HCT116 (cell line): ENCODE measurements around the gene ALDH1A1. TPM values are rescaled to one million over a fixed set of nuclear protein-coding genes. Genes with fewer than 3 reads are reported as not detected.

Experiments
- ATAC-seq: fragments of 200-7000 bp; cut with Tn5 transposase; 2 replicates; pipeline ENCODE4 v1.9.1; 2020; ENCODE audit warnings: mild to moderate bottlenecking, moderate library complexity
- BruUV-seq: library from RNA; stranded (reverse); fragments of 400-500 nt; replicated peaks from 2 replicates; lab custom pipeline; 2021; lab: Mats Ljungman, UMichigan
- CTCF ChIA-PET: fragments of 300-600 bp; sonication (Branson Sonifier 250); formaldehyde crosslinking; loops from one replicate; lab custom pipeline; 2021; ENCODE audit warnings: antibody characterized with exemption; lab: Charles Lee
- POLR2A ChIA-PET: fragments of 300-600, 350-600 bp; sonication (Branson Sonifier 250); formaldehyde crosslinking; loops from one replicate; lab custom pipeline; 2021; ENCODE audit warnings: antibody characterized with exemption; lab: Charles Lee
- RAD21 ChIA-PET, 2 experiments: fragments of 300-600 bp; sonication (Branson Sonifier 250); formaldehyde crosslinking; loops; one replicate each; lab custom pipeline; 2023; ENCODE audit warnings: low total read pairs in 2 of 2; ENCODE audit not compliant: uncharacterized antibody in 2 of 2, unreplicated experiment in 2 of 2, low non-redundant PET in 1 of 2; lab: Charles Lee
- DNase-seq: peaks from one replicate; pipeline ENCODE4 v3.0.0-alpha.2; 2010; ENCODE audit warnings: low read depth, low spot score
- H2AFZ ChIP-seq: fragments of 200-600 bp; shearing (Covaris generic), sonication (generic); 2 replicates; pipeline ENCODE4 v1.6.1; 2017; ENCODE audit warnings: low read depth, mixed run types, mixed read lengths, antibody characterized with exemption, low read length; ENCODE audit not compliant: poor library complexity, severe bottlenecking
- H3K27ac ChIP-seq: 2 replicates; pipeline ENCODE4 v1.5.1; 2012; ENCODE audit warnings: low read depth, low read length
- H3K27me3 ChIP-seq: fragments of 200-600 bp; sonication (generic); 2 replicates; pipeline ENCODE4 v1.6.1; 2016; ENCODE audit warnings: mixed run types, low read length, mixed read lengths; ENCODE audit not compliant: insufficient read depth
- H3K36me3 ChIP-seq, 2 experiments: fragments of 200-500 bp in 1 of 2; fragments of 200-600 bp in 1 of 2; sonication (Bioruptor generic) in 1 of 2; sonication (generic) in 1 of 2; 2 replicates each; pipeline versions ENCODE4 v1.5.1 to v1.6.1; 2014 to 2016; ENCODE audit warnings: low read length in 2 of 2, inconsistent platforms in 1 of 2, mixed read lengths in 1 of 2, mixed run types in 1 of 2; ENCODE audit not compliant: insufficient read depth in 2 of 2, control insufficient read depth in 1 of 2
- H3K4me1 ChIP-seq, 2 experiments: fragments of 200-600 bp in 1 of 2; sonication (generic) in 1 of 2; 2 replicates each; pipeline versions ENCODE4 v1.5.1 to v1.6.1; 2012 to 2017; ENCODE audit warnings: low read length in 2 of 2, inconsistent platforms in 1 of 2, mild to moderate bottlenecking in 1 of 2, mixed read lengths in 1 of 2, mixed run types in 1 of 2, moderate library complexity in 1 of 2; ENCODE audit not compliant: insufficient read depth in 2 of 2, control insufficient read depth in 1 of 2
- H3K4me2 ChIP-seq: fragments of 200-600 bp; sonication (generic); 2 replicates; pipeline ENCODE4 v1.6.1; 2017; ENCODE audit warnings: mixed run types, low read length, mixed read lengths
- H3K4me3 ChIP-seq, 2 experiments: fragments of 200-600 bp in 1 of 2; sonication (generic) in 1 of 2; replicated peaks in 1 of 2; 2 replicates each; pipeline ENCODE4 v1.5.1; 2011 to 2016; ENCODE audit warnings: low read length in 2 of 2, control low read depth in 1 of 2, low read depth in 1 of 2, mild to moderate bottlenecking in 1 of 2, mixed read lengths in 1 of 2, mixed run types in 1 of 2
- H3K79me2 ChIP-seq: fragments of 200-600 bp; sonication (generic); 2 replicates; pipeline ENCODE4 v1.6.1; 2017; ENCODE audit warnings: mild to moderate bottlenecking, mixed run types, low read length, moderate library complexity, mixed read lengths; ENCODE audit not compliant: insufficient read depth
- H3K9ac ChIP-seq: fragments of 200-600 bp; sonication (generic); 2 replicates; pipeline ENCODE4 v1.6.1; 2016; ENCODE audit warnings: low read length, mixed read lengths
- H3K9me2 ChIP-seq: fragments of 200-600 bp; sonication (generic), shearing (Covaris generic); 2 replicates; pipeline ENCODE4 v1.6.1; 2017; ENCODE audit warnings: mixed run types, mild to moderate bottlenecking, moderate library complexity; ENCODE audit not compliant: insufficient read depth
- H3K9me3 ChIP-seq, 2 experiments: fragments of 200-500 bp in 1 of 2; fragments of 200-600 bp in 1 of 2; sonication (Bioruptor generic) in 1 of 2; sonication (generic) in 1 of 2; 2 replicates each; pipeline ENCODE4 v1.6.1; 2014 to 2017; ENCODE audit warnings: low read length in 2 of 2, mixed read lengths in 2 of 2, inconsistent platforms in 1 of 2, low read depth in 1 of 2, mild to moderate bottlenecking in 1 of 2, mixed run types in 1 of 2, moderate library complexity in 1 of 2; ENCODE audit not compliant: control insufficient read depth in 1 of 2, insufficient read depth in 1 of 2
- H4K20me1 ChIP-seq: fragments of 200-600 bp; sonication (generic), shearing (Covaris generic); 2 replicates; pipeline ENCODE4 v1.6.1; 2017; ENCODE audit warnings: mixed run types, mild to moderate bottlenecking, moderate library complexity; ENCODE audit not compliant: insufficient read depth
- CBX3 ChIP-seq: IDR thresholded peaks from 2 replicates; pipeline ENCODE4 v1.6.1; 2012; ENCODE audit warnings: low read depth
- CTCF ChIP-seq, 3 experiments: fragments of 200-600 bp in 1 of 3; sonication (generic) in 1 of 3; IDR thresholded peaks in 2 of 3; conservative IDR thresholded peaks in 1 of 3; 2 replicates each; pipeline ENCODE4 v1.5.1; 2012 to 2017; ENCODE audit warnings: low read depth in 2 of 3, low read length in 2 of 3, antibody characterized with exemption in 1 of 3, borderline replicate concordance in 1 of 3, control low read depth in 1 of 3, mild to moderate bottlenecking in 1 of 3, mixed read lengths in 1 of 3, mixed run types in 1 of 3, moderate library complexity in 1 of 3; ENCODE audit not compliant: insufficient read depth in 1 of 3
- EGR1 ChIP-seq: IDR thresholded peaks from 2 replicates; pipeline ENCODE4 v1.6.1; 2012; ENCODE audit warnings: low read depth
- EZH2 ChIP-seq: fragments of 200-600 bp; sonication (generic); IDR thresholded peaks from 2 replicates; pipeline ENCODE4 v1.6.1; 2017; ENCODE audit warnings: antibody characterized with exemption, mixed run types
- EZH2phosphoT487 ChIP-seq: fragments of 200-600 bp; IDR thresholded peaks from 2 replicates; pipeline ENCODE4 v1.6.1; 2018; ENCODE audit warnings: antibody characterized with exemption, borderline replicate concordance
- FOSL1 ChIP-seq: IDR thresholded peaks from 2 replicates; pipeline ENCODE4 v1.6.1; 2012; ENCODE audit warnings: low read depth
- JUND ChIP-seq: IDR thresholded peaks from 2 replicates; pipeline ENCODE4 v1.6.1; 2012
- POLR2A ChIP-seq: IDR thresholded peaks from 2 replicates; pipeline ENCODE4 v1.7.0; 2011; ENCODE audit warnings: borderline replicate concordance; ENCODE audit not compliant: insufficient read depth, insufficient read length; ENCODE audit errors: extremely low read depth
- RAD21 ChIP-seq: IDR thresholded peaks from 2 replicates; pipeline ENCODE4 v1.6.1; 2012; ENCODE audit warnings: low read depth, mild to moderate bottlenecking
- SIN3A ChIP-seq: IDR thresholded peaks from 2 replicates; pipeline ENCODE4 v1.6.1; 2012; ENCODE audit warnings: low read depth
- SP1 ChIP-seq: IDR thresholded peaks from 2 replicates; pipeline ENCODE4 v1.6.1; 2012; ENCODE audit warnings: low read depth
- SRF ChIP-seq: IDR thresholded peaks from 2 replicates; pipeline ENCODE4 v1.6.1; 2012; ENCODE audit warnings: low read depth
- TCF7L2 ChIP-seq: IDR thresholded peaks from 2 replicates; pipeline ENCODE4 v1.7.0; 2011; ENCODE audit warnings: borderline replicate concordance, inconsistent platforms; ENCODE audit not compliant: insufficient read depth, insufficient read length; ENCODE audit errors: extremely low read depth
- ZNF274 ChIP-seq: fragments of 200-500 bp; sonication (Bioruptor generic); IDR thresholded peaks from 2 replicates; pipeline ENCODE4 v1.6.1; 2014; ENCODE audit warnings: mild to moderate bottlenecking, low read depth, low read length, inconsistent platforms
- intact Hi-C: fragments of 100-400 bp; cut with micrococcal nuclease; formaldehyde crosslinking; loops from 2 replicates; pipeline ENCODE4 v1.10.0; 2022
- total RNA-seq: library from RNA; stranded (reverse); gene quantifications from one replicate; pipeline ENCODE4 v1.2.1, GENCODE V29; 2021; ENCODE audit not compliant: unreplicated experiment
- TF ChIP-seq, protein P1 (sequence below): IDR thresholded peaks from 2 replicates; pipeline ENCODE4 v1.6.1; 2011; ENCODE audit warnings: mild to moderate bottlenecking, low read length, moderate library complexity; ENCODE audit not compliant: insufficient replicate concordance; ENCODE audit errors: extremely low read depth
- TF ChIP-seq, protein P2 (sequence below): IDR thresholded peaks from 2 replicates; pipeline ENCODE4 v1.6.1; 2012
- TF ChIP-seq, protein P3 (sequence below): IDR thresholded peaks from 2 replicates; pipeline ENCODE4 v1.6.1; 2012; ENCODE audit warnings: low read depth
- TF ChIP-seq, protein P4 (sequence below): IDR thresholded peaks from 2 replicates; pipeline ENCODE4 v1.6.1; 2012

ALDH1A1 gene
- total RNA-seq, 1 experiment from 2014 or later, result 0.44 TPM

DNA sequence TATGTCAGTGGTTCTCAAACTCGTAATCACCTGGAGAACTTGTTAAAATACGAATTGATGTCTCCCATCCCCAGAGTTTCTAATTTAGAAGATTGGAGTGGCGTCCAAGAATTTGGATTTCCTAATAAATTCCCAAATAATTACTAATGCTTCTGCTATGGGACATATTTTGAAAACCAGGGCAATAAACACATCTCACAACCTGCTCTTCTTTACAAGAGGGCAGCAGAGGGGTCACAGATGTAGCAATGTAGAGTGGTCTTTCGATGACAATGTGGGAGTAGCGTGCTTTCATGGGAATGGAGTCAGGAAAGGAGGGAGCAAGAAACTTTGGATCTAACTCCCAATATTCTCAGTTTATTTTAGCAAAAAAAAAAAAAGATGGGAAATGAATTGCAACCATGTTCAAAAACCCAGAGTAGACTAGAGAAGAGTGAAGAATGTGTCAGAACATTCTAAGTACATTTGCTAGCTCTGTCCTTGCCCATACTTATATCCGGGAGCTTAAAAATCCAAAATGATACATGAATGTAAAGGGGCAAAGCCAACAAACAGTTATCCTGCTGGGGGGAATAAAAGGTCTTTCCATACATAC, 33.8 kb upstream of the ALDH1A1 start:
- Histone ChIP-seq H2AFZ (no peak overlapping the region), H3K4me1 (no peaks in the 10 kb centered on the region), H3K9ac (no peak overlapping the region), H3K4me2 (no peak overlapping the region), H3K27ac (no peak overlapping the region), H3K36me3 (no peaks in the 10 kb centered on the region), H3K27me3 (no peaks in the 10 kb centered on the region), H4K20me1 (no peaks in the 10 kb centered on the region), H3K79me2 (no peaks in the 10 kb centered on the region), H3K9me3 (no peaks in the 10 kb centered on the region), H3K4me3 (no peak overlapping the region), H3K9me2 (no peaks in the 10 kb centered on the region)
- ChIA-PET RAD21 (no interaction called here), POLR2A (no interaction called here), CTCF (no interaction called here)
- BruUV-seq, result no TSS peak
- ATAC-seq (no peak), DNase-seq (no peak)
- no peak for TF ChIP-seq FOSL1
- TF ChIP-seq JUND, result no peak
- no peak for TF ChIP-seq EGR1
- no peak for TF ChIP-seq ZNF274
- TF ChIP-seq, protein P1, sequence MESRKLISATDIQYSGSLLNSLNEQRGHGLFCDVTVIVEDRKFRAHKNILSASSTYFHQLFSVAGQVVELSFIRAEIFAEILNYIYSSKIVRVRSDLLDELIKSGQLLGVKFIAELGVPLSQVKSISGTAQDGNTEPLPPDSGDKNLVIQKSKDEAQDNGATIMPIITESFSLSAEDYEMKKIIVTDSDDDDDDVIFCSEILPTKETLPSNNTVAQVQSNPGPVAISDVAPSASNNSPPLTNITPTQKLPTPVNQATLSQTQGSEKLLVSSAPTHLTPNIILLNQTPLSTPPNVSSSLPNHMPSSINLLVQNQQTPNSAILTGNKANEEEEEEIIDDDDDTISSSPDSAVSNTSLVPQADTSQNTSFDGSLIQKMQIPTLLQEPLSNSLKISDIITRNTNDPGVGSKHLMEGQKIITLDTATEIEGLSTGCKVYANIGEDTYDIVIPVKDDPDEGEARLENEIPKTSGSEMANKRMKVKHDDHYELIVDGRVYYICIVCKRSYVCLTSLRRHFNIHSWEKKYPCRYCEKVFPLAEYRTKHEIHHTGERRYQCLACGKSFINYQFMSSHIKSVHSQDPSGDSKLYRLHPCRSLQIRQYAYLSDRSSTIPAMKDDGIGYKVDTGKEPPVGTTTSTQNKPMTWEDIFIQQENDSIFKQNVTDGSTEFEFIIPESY, result no peak
- no peak for TF ChIP-seq TCF7L2
- TF ChIP-seq SRF, result no peak
- TF ChIP-seq POLR2A, result no peak
- no peak for TF ChIP-seq RAD21
- TF ChIP-seq, protein P2, sequence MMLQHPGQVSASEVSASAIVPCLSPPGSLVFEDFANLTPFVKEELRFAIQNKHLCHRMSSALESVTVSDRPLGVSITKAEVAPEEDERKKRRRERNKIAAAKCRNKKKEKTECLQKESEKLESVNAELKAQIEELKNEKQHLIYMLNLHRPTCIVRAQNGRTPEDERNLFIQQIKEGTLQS, result no peak
- TF ChIP-seq CBX3, result no peak
- TF ChIP-seq, protein P3, sequence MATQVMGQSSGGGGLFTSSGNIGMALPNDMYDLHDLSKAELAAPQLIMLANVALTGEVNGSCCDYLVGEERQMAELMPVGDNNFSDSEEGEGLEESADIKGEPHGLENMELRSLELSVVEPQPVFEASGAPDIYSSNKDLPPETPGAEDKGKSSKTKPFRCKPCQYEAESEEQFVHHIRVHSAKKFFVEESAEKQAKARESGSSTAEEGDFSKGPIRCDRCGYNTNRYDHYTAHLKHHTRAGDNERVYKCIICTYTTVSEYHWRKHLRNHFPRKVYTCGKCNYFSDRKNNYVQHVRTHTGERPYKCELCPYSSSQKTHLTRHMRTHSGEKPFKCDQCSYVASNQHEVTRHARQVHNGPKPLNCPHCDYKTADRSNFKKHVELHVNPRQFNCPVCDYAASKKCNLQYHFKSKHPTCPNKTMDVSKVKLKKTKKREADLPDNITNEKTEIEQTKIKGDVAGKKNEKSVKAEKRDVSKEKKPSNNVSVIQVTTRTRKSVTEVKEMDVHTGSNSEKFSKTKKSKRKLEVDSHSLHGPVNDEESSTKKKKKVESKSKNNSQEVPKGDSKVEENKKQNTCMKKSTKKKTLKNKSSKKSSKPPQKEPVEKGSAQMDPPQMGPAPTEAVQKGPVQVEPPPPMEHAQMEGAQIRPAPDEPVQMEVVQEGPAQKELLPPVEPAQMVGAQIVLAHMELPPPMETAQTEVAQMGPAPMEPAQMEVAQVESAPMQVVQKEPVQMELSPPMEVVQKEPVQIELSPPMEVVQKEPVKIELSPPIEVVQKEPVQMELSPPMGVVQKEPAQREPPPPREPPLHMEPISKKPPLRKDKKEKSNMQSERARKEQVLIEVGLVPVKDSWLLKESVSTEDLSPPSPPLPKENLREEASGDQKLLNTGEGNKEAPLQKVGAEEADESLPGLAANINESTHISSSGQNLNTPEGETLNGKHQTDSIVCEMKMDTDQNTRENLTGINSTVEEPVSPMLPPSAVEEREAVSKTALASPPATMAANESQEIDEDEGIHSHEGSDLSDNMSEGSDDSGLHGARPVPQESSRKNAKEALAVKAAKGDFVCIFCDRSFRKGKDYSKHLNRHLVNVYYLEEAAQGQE, result no peak
- TF ChIP-seq, protein P4, sequence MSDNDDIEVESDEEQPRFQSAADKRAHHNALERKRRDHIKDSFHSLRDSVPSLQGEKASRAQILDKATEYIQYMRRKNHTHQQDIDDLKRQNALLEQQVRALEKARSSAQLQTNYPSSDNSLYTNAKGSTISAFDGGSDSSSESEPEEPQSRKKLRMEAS, result no peak
- TF ChIP-seq SP1, result no peak
- no peak for TF ChIP-seq SIN3A
- no peak for TF ChIP-seq CTCF (IDR thresholded peaks at IDR 0.05 in 2 of 3, conservative IDR thresholded peaks at IDR 0.05 in 1 of 3; ENCODE audit: borderline replicate concordance in 1 of 3, insufficient read depth in 1 of 3, low read depth in 2 of 3, low read length in 2 of 3)
- TF ChIP-seq EZH2phosphoT487, result no peak
- no peak for TF ChIP-seq EZH2
- intact Hi-C loops, result no loop called here
